Measurements from ENCODE around the gene GRID1.

GRCh38 chr10:85600744-85601081 lies 765.9 kb downstream of the GRID1 start:
- no peak for TF ChIP-seq CTCF (conservative IDR thresholded peaks at IDR 0.05; ENCODE audit: low read depth, low read length)
- no peak for TF ChIP-seq EZH2 (IDR thresholded peaks at IDR 0.05; ENCODE audit: low read length, unreplicated experiment)

Measured in PC-3 (cell line).